IMR-90 (cell line): ENCODE data around the gene DNAJC28. TPM values are rescaled to one million over a fixed set of nuclear protein-coding genes. Genes with fewer than 3 reads are reported as not detected.

ENCODE experiments used
- ATAC-seq: fragments of 200-7000 bp; cut with Tn5 transposase; 2 replicates; pipeline ENCODE4 v1.9.1; 2020; ENCODE audit warnings: low read depth, mild to moderate bottlenecking, moderate library complexity
- BruUV-seq: library from RNA; stranded (reverse); fragments of 400-500 nt; replicated peaks from 2 replicates; lab custom pipeline; 2021; lab: Mats Ljungman, UMichigan
- CTCF ChIA-PET: fragments of 300-600 bp; formaldehyde crosslinking; extraction: SDS; loops from one replicate; lab custom pipeline; 2021; ENCODE audit warnings: antibody characterized with exemption; lab: Yijun Ruan, JAX
- POLR2A ChIA-PET: fragments of 300-600 bp; sonication (Branson Sonifier 250); formaldehyde crosslinking; loops from one replicate; lab custom pipeline; 2022; ENCODE audit warnings: antibody characterized with exemption; ENCODE audit not compliant: unreplicated experiment; lab: Charles Lee
- DNase-seq: peaks from one replicate; pipeline ENCODE4 v3.0.0; 2013
- H2AFZ ChIP-seq: replicated peaks from 2 replicates; pipeline ENCODE3; 2013; ENCODE audit warnings: low read length, mild to moderate bottlenecking; ENCODE audit not compliant: poor library complexity
- H2AK5ac ChIP-seq: 2 replicates; pipeline ENCODE4 v1.6.1; 2013; ENCODE audit warnings: low read depth, low read length, inconsistent platforms
- H2AK9ac ChIP-seq: replicated peaks from 2 replicates; pipeline ENCODE3; 2013; ENCODE audit warnings: mild to moderate bottlenecking, low read depth, low read length, moderate library complexity; ENCODE audit not compliant: poor library complexity
- H2BK120ac ChIP-seq: 2 replicates; pipeline ENCODE4 v1.6.1; 2013; ENCODE audit warnings: low read depth, low read length, inconsistent platforms
- H2BK15ac ChIP-seq: 3 replicates; pipeline ENCODE4 v1.6.1; 2013; ENCODE audit warnings: low read depth, low read length, inconsistent platforms
- H2BK20ac ChIP-seq: 2 replicates; pipeline ENCODE4 v1.6.1; 2013; ENCODE audit warnings: low read depth, mild to moderate bottlenecking, inconsistent platforms, low read length, moderate library complexity
- H2BK5ac ChIP-seq: 2 replicates; pipeline ENCODE4 v1.6.1; 2013; ENCODE audit warnings: mild to moderate bottlenecking, low read depth, low read length, inconsistent platforms; ENCODE audit not compliant: poor library complexity, severe bottlenecking
- H3K14ac ChIP-seq: replicated peaks from 2 replicates; pipeline ENCODE4 v1.6.1; 2013; ENCODE audit warnings: low read depth, low read length, inconsistent platforms
- H3K18ac ChIP-seq: 2 replicates; pipeline ENCODE4 v1.6.1; 2013; ENCODE audit warnings: low read depth, low read length, control low read depth
- H3K23ac ChIP-seq: 2 replicates; pipeline ENCODE4 v1.6.1; 2013; ENCODE audit warnings: low read depth, low read length, inconsistent platforms
- H3K27ac ChIP-seq: 2 replicates; pipeline ENCODE4 v1.5.1; 2013; ENCODE audit warnings: mild to moderate bottlenecking, control low read depth, low read length; ENCODE audit not compliant: insufficient read depth
- H3K27me3 ChIP-seq: 2 replicates; pipeline ENCODE4 v1.6.1; 2013; ENCODE audit warnings: low read length; ENCODE audit not compliant: control insufficient read depth, insufficient read depth
- H3K36me3 ChIP-seq: 2 replicates; pipeline ENCODE4 v1.6.1; 2013; ENCODE audit warnings: low read length, mixed read lengths; ENCODE audit not compliant: control insufficient read depth, insufficient read depth
- H3K4ac ChIP-seq: 2 replicates; pipeline ENCODE4 v1.6.1; 2013; ENCODE audit warnings: low read depth, low read length, inconsistent platforms
- H3K4me1 ChIP-seq: 2 replicates; pipeline ENCODE4 v1.6.1; 2013; ENCODE audit warnings: low read length, mixed read lengths; ENCODE audit not compliant: control insufficient read depth, insufficient read depth
- H3K4me2 ChIP-seq: 2 replicates; pipeline ENCODE4 v1.6.1; 2013; ENCODE audit warnings: low read depth, mild to moderate bottlenecking, control low read depth, low read length, moderate library complexity
- H3K4me3 ChIP-seq: 2 replicates; pipeline ENCODE4 v1.5.1; 2013; ENCODE audit warnings: low read depth, mild to moderate bottlenecking, control low read depth, low read length, moderate library complexity; ENCODE audit not compliant: insufficient read depth
- H3K56ac ChIP-seq: 2 replicates; pipeline ENCODE4 v1.6.1; 2013; ENCODE audit warnings: low read length, inconsistent platforms; ENCODE audit not compliant: insufficient read depth; ENCODE audit errors: extremely low read depth
- H3K79me1 ChIP-seq, 2 experiments: 2 replicates each; pipeline ENCODE4 v1.6.1; 2013; ENCODE audit warnings: low read length in 2 of 2, inconsistent platforms in 1 of 2, low read depth in 1 of 2
- H3K9ac ChIP-seq: 2 replicates; pipeline ENCODE4 v1.6.1; 2013; ENCODE audit warnings: low read depth, low read length, control low read depth
- H3K9me1 ChIP-seq: 2 replicates; pipeline ENCODE4 v1.6.1; 2013; ENCODE audit warnings: low read length, inconsistent platforms; ENCODE audit not compliant: insufficient read depth
- H3K9me3 ChIP-seq: 2 replicates; pipeline ENCODE4 v1.6.1; 2013; ENCODE audit warnings: low read length; ENCODE audit not compliant: control insufficient read depth, insufficient read depth
- H4K20me1 ChIP-seq: 2 replicates; pipeline ENCODE4 v1.6.1; 2013; ENCODE audit warnings: low read length, inconsistent platforms; ENCODE audit not compliant: insufficient read depth
- H4K5ac ChIP-seq: 2 replicates; pipeline ENCODE4 v1.6.1; 2013; ENCODE audit warnings: mild to moderate bottlenecking, low read depth, low read length, control low read depth
- H4K8ac ChIP-seq, 2 experiments: 2 replicates each; pipeline ENCODE4 v1.6.1; 2013; ENCODE audit warnings: low read depth in 2 of 2, low read length in 2 of 2, control low read depth in 1 of 2, inconsistent platforms in 1 of 2
- H4K91ac ChIP-seq: 2 replicates; pipeline ENCODE4 v1.6.1; 2013; ENCODE audit warnings: low read depth, low read length, inconsistent platforms; ENCODE audit not compliant: insufficient read depth
- BHLHE40 ChIP-seq: fragments of 150-350 bp; IDR thresholded peaks from 2 replicates; pipeline ENCODE4 v1.6.1; 2016; ENCODE audit warnings: mild to moderate bottlenecking, low read depth, low read length
- MAFK ChIP-seq: IDR thresholded peaks from 2 replicates; pipeline ENCODE4 v1.6.1; 2012; ENCODE audit warnings: low read depth, low read length, improper control_type of control experiment
- MAZ ChIP-seq: IDR thresholded peaks from 2 replicates; pipeline ENCODE4 v1.6.1; 2012; ENCODE audit warnings: low read depth, mild to moderate bottlenecking, low read length, improper control_type of control experiment, moderate library complexity, borderline replicate concordance
- MXI1 ChIP-seq: IDR thresholded peaks from 2 replicates; pipeline ENCODE4 v1.6.1; 2012; ENCODE audit warnings: low read depth, mild to moderate bottlenecking, low read length, moderate library complexity, borderline replicate concordance
- NFE2L2 ChIP-seq: fragments of 150-350 bp; IDR thresholded peaks from 2 replicates; pipeline ENCODE4 v1.6.1; 2016; ENCODE audit warnings: low read depth, mild to moderate bottlenecking, low read length
- POLR2A ChIP-seq: IDR thresholded peaks from 2 replicates; pipeline ENCODE4 v1.6.1; 2012; ENCODE audit warnings: mild to moderate bottlenecking, low read depth, low read length
- RCOR1 ChIP-seq: IDR thresholded peaks from 2 replicates; pipeline ENCODE4 v1.6.1; 2012; ENCODE audit warnings: mild to moderate bottlenecking, low read length, improper control_type of control experiment; ENCODE audit not compliant: insufficient replicate concordance
- RFX5 ChIP-seq: IDR thresholded peaks from 2 replicates; pipeline ENCODE4 v1.8.0; 2012; ENCODE audit warnings: low read depth, mild to moderate bottlenecking, low read length, moderate library complexity
- SMC3 ChIP-seq: fragments of 150-350 bp; IDR thresholded peaks from 2 replicates; pipeline ENCODE4 v1.6.1; 2016; ENCODE audit warnings: low read depth, mild to moderate bottlenecking, antibody characterized with exemption, low read length, moderate library complexity
- WGBS, 2 experiments: methylation state at CpG; one replicate each; pipeline versions ENCODE4 v1.1.5 to v1.1.7; 2013; ENCODE audit warnings: missing lambda C conversion rate in 2 of 2; ENCODE audit not compliant: insufficient read length in 1 of 2; ENCODE audit errors: extremely low coverage in 2 of 2; 5-methylcytosine and 5-hydroxymethylcytosine counted together
- dilution Hi-C: fragments of 300-500 bp; cut with HindIII; formaldehyde crosslinking; loops from one replicate; pipeline ENCODE4 v1.14.3; 2018; ENCODE audit warnings: low sequenced_read_pairs; ENCODE audit not compliant: unreplicated experiment
- in situ Hi-C: fragments of 300-500 bp; cut with MboI; formaldehyde crosslinking; loops from 3 replicates; pipeline ENCODE4 v1.14.3; 2019; ENCODE audit warnings: low sequenced_read_pairs, inconsistent platforms, mixed read lengths
- intact Hi-C: fragments of 100-400 bp; cut with micrococcal nuclease; formaldehyde crosslinking; loops from 2 replicates; pipeline ENCODE4 v1.10.0; 2022
- polyA plus RNA-seq, 3 experiments: library from polyadenylated mRNA; depleted of rRNA; stranded (reverse); fragments of >200 nt; gene quantifications; 2 replicates each; pipeline ENCODE4 v1.2.3, GENCODE V29; 2012; ENCODE audit warnings: low replicate concordance in 1 of 3
- total RNA-seq: library from RNA; depleted of rRNA; stranded (reverse); fragments of >200 nt; gene quantifications from 2 replicates; pipeline ENCODE4 v1.2.3, GENCODE V29; 2012
- TF ChIP-seq, protein P1 (sequence below): fragments of 150-350 bp; IDR thresholded peaks from 2 replicates; pipeline ENCODE4 v1.6.1; 2017; ENCODE audit warnings: mild to moderate bottlenecking, antibody characterized with exemption, low read length, low read depth
- TF ChIP-seq, protein P2 (sequence below): conservative IDR thresholded peaks from 2 replicates; pipeline ENCODE4 v1.5.1; 2012; ENCODE audit warnings: mild to moderate bottlenecking, low read depth, low read length, improper control_type of control experiment

DNAJC28 gene
- total and polyA plus RNA-seq, 2 of the 4 experiments (the other 2 are of a cell fraction), result 0.54 to 0.65 TPM

DNA sequence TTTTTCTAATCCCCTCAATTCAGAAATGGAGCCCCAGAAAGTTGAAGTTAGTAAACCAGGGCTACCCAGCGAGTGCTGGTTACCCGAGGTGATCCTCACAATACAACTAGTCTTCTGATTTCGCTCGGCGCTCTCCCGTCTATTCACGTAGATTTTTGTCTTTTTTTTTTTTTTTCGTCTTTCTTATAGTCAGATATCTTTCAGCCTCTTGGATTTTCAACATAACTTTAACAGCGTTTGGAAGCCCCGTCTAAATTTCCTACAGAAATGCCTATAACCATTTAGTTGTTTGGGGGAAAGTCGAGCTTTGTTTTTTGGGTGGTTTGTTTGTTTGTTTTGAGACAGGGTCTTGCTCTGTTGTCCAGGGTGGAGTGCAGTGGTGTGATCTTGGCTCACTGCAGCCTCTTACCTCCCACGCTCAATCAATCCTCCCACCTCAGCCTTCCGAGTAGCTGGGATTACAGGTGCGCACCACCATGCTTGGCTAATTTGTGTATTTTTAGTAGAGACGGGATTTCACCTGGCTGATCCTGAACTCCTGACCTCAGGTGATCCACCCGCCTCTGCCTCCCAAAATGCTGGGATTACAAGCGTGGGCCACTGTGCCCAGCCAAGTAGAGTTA lies 10.9 kb downstream of the DNAJC28 start:
- Histone ChIP-seq H3K23ac (peak overlapping the region; percentile 92), H2AFZ (peak overlapping the region; percentile 98), H3K56ac (peak overlapping the region; percentile 82), H3K79me1 (peaks cover 6 to 21% of the 10 kb centered on the region in 2 experiments), H3K4me3 (peak overlapping the region; percentile 97), H3K9me1 (peaks cover 7% of the 10 kb centered on the region; the same call in 1 of the 2 replicates), H2BK5ac (peak overlapping the region; percentile 81), H3K4ac (peak overlapping the region; percentile 67), H3K27ac (peak overlapping the region; percentile 88), H2AK9ac (peak overlapping the region; percentile 84), H2BK120ac (peak overlapping the region; percentile 37; the same call in 1 of the 2 replicates), H2AK5ac (no peak overlapping the region), H4K20me1 (0 out of 2 replicates have a peak, but pooled peaks cover 5% of the 10 kb centered on the region), H2BK15ac (no peak overlapping the region), H2BK20ac (no peak overlapping the region), H3K9ac (peak overlapping the region; percentile 85), H3K27me3 (no peaks in the 10 kb centered on the region), H3K4me2 (peak overlapping the region; percentile 63), H4K5ac (peak overlapping the region; percentile 88), H3K18ac (peak overlapping the region; percentile 33), H4K8ac (peak overlapping the region; percentile 74 to 78), H3K14ac (peak overlapping the region; percentile 81), H3K4me1 (0 out of 2 replicates have a peak, but pooled peaks cover 2% of the 10 kb centered on the region), H4K91ac (peak overlapping the region; percentile 78), H3K9me3 (no peaks in the 10 kb centered on the region), H3K36me3 (0 out of 2 replicates have a peak, but pooled peaks cover 2% of the 10 kb centered on the region)
- TF ChIP-seq BHLHE40, result no peak
- TF ChIP-seq RFX5, result no peak
- no peak for TF ChIP-seq MAFK
- no peak for TF ChIP-seq MXI1
- TF ChIP-seq SMC3, result no peak
- no peak for TF ChIP-seq NFE2L2
- TF ChIP-seq, protein P1, sequence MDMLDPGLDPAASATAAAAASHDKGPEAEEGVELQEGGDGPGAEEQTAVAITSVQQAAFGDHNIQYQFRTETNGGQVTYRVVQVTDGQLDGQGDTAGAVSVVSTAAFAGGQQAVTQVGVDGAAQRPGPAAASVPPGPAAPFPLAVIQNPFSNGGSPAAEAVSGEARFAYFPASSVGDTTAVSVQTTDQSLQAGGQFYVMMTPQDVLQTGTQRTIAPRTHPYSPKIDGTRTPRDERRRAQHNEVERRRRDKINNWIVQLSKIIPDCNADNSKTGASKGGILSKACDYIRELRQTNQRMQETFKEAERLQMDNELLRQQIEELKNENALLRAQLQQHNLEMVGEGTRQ, result no peak
- no peak for TF ChIP-seq MAZ
- no peak for TF ChIP-seq RCOR1
- TF ChIP-seq, protein P2, sequence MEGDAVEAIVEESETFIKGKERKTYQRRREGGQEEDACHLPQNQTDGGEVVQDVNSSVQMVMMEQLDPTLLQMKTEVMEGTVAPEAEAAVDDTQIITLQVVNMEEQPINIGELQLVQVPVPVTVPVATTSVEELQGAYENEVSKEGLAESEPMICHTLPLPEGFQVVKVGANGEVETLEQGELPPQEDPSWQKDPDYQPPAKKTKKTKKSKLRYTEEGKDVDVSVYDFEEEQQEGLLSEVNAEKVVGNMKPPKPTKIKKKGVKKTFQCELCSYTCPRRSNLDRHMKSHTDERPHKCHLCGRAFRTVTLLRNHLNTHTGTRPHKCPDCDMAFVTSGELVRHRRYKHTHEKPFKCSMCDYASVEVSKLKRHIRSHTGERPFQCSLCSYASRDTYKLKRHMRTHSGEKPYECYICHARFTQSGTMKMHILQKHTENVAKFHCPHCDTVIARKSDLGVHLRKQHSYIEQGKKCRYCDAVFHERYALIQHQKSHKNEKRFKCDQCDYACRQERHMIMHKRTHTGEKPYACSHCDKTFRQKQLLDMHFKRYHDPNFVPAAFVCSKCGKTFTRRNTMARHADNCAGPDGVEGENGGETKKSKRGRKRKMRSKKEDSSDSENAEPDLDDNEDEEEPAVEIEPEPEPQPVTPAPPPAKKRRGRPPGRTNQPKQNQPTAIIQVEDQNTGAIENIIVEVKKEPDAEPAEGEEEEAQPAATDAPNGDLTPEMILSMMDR, result no peak
- no peak for TF ChIP-seq POLR2A
- DNase-seq (no peak), ATAC-seq (no peak)
- no TSS peak for BruUV-seq
- CTCF ChIA-PET, result interaction anchor here (0.6 kb wide), 1 partner anchor 35 kb away, joined by 4 read pairs; no protein-coding TSS in a partner anchor
- intact Hi-C loops, result no loop called here
- WGBS, 2 experiments, result 92% methylated on average over 2 of the region's 17 CpGs; no CpG with 5 or more reads in 1 of the 2 experiments
- POLR2A ChIA-PET, result interaction anchor here (0.5 to 1.5 kb wide), 2 partner anchors 10 to 16 kb away, joined by 4 to 5 read pairs; partner anchors contain the start of gene DNAJC28
- in situ Hi-C loops, result no loop called here
- dilution Hi-C loops, result no loop called here
